Astrocyte of the spinal cord (primary cell): ENCODE results near the gene LRBA.

Experiments
- DNase-seq: peaks from one replicate; pipeline ENCODE4 v3.0.0; 2011; ENCODE audit warnings: low read depth, low spot score
- H3K4me3 ChIP-seq: 2 replicates; pipeline ENCODE4 v1.5.1; 2011; ENCODE audit warnings: low read depth, mild to moderate bottlenecking, low read length, moderate library complexity
- CTCF ChIP-seq: IDR thresholded peaks from 2 replicates; pipeline ENCODE4 v1.5.1; 2012; ENCODE audit warnings: low read depth, mild to moderate bottlenecking, low read length, inconsistent platforms
- in situ Hi-C: cut with HindIII; loops from 2 replicates; pipeline ENCODE4 v1.10.0; 2017; ENCODE audit warnings: low sequenced_read_pairs

The LRBA gene

GRCh38 chr4:150327262-150327780 lies 687.8 kb downstream of the LRBA start:
- in situ Hi-C loops = no loop called here
- no peak for TF ChIP-seq CTCF
- no peak overlapping the region for H3K4me3 ChIP-seq
- DNase-seq = no peak

- in situ Hi-C loops = no loop called here
- no peak for DNase-seq
These were observed 689.2 kb downstream of the LRBA start for GRCh38 chr4:150325872-150326271.

GRCh38 chr4:150323406-150324325 lies 691.4 kb downstream of the LRBA start:
- in situ Hi-C loops = no loop called here
- no peak for DNase-seq
- no peak overlapping the region for H3K4me3 ChIP-seq
- TF ChIP-seq CTCF = no peak

More at GRCh38 chr4:150325872-150326271, 689.2 kb downstream of the LRBA start:
- TF ChIP-seq CTCF = no peak
- no peak overlapping the region for H3K4me3 ChIP-seq

GRCh38 chr4:150322646-150323045 lies 692.4 kb downstream of the LRBA start:
- no peak for DNase-seq
- TF ChIP-seq CTCF = no peak
- in situ Hi-C loops = no loop called here

GRCh38 chr4:150321113-150321512 lies 694.0 kb downstream of the LRBA start:
- DNase-seq = no peak
- in situ Hi-C loops = no loop called here
- no peak for TF ChIP-seq CTCF
- H3K4me3 ChIP-seq = no peak overlapping the region

More at GRCh38 chr4:150322646-150323045, 692.4 kb downstream of the LRBA start:
- H3K4me3 ChIP-seq = no peak overlapping the region

- DNase-seq = no peak
- no peak for TF ChIP-seq CTCF
- H3K4me3 ChIP-seq = no peak overlapping the region
- in situ Hi-C loops = no loop called here
These were observed 696.1 kb downstream of the LRBA start for GRCh38 chr4:150318971-150319370.
